Activated gamma-delta T cell (primary cell): ENCODE data around the gene DLGAP4.

Experiments used
- DNase-seq: peaks from one replicate; lab custom pipeline; 2025; lab: John Stamatoyannopoulos, UW

Gene DLGAP4

GRCh38 chr20:36307412-36308325 lies 1.5 kb downstream of the DLGAP4 start:
- DNase-seq: no peak

- no peak for DNase-seq
Measured at GRCh38 chr20:36308353-36308752, 2.2 kb downstream of the DLGAP4 start.

GRCh38 chr20:36308986-36309385 lies 2.8 kb downstream of the DLGAP4 start:
- no peak for DNase-seq

- DNase-seq: no peak
Measured at GRCh38 chr20:36309643-36310042, 3.5 kb downstream of the DLGAP4 start.

GRCh38 chr20:36310215-36310981 lies 4.3 kb downstream of the DLGAP4 start:
- DNase-seq: no peak

- DNase-seq: no peak
Measured at GRCh38 chr20:36311141-36311853, 5.2 kb downstream of the DLGAP4 start.

GRCh38 chr20:36311854-36312723 lies 6.0 kb downstream of the DLGAP4 start:
- no peak for DNase-seq

GRCh38 chr20:36312724-36313441 lies 6.7 kb downstream of the DLGAP4 start:
- no peak for DNase-seq

GRCh38 chr20:36313476-36313875 lies 7.3 kb downstream of the DLGAP4 start:
- DNase-seq: no peak

GRCh38 chr20:36313926-36314325 lies 7.8 kb downstream of the DLGAP4 start:
- no peak for DNase-seq

- DNase-seq: no peak
Measured at GRCh38 chr20:36314734-36315544, 8.8 kb downstream of the DLGAP4 start.

GRCh38 chr20:36315545-36316351 lies 9.6 kb downstream of the DLGAP4 start:
- DNase-seq: no peak

GRCh38 chr20:36317675-36318074 lies 11.5 kb downstream of the DLGAP4 start:
- DNase-seq: no peak

GRCh38 chr20:36318166-36318565 lies 12.0 kb downstream of the DLGAP4 start:
- no peak for DNase-seq

- DNase-seq: no peak
Measured at GRCh38 chr20:36319356-36320260, 13.5 kb downstream of the DLGAP4 start.

- no peak for DNase-seq
Measured at GRCh38 chr20:36320261-36320897, 14.2 kb downstream of the DLGAP4 start.
